ENCODE data around the gene VAMP1. TPM values are rescaled to one million over a fixed set of nuclear protein-coding genes. Genes with fewer than 3 reads are reported as not detected.

VAMP1 gene
- total and polyA plus RNA-seq, 12 donors: 1.4 to 10.2 (median 3.0) TPM

DNA sequence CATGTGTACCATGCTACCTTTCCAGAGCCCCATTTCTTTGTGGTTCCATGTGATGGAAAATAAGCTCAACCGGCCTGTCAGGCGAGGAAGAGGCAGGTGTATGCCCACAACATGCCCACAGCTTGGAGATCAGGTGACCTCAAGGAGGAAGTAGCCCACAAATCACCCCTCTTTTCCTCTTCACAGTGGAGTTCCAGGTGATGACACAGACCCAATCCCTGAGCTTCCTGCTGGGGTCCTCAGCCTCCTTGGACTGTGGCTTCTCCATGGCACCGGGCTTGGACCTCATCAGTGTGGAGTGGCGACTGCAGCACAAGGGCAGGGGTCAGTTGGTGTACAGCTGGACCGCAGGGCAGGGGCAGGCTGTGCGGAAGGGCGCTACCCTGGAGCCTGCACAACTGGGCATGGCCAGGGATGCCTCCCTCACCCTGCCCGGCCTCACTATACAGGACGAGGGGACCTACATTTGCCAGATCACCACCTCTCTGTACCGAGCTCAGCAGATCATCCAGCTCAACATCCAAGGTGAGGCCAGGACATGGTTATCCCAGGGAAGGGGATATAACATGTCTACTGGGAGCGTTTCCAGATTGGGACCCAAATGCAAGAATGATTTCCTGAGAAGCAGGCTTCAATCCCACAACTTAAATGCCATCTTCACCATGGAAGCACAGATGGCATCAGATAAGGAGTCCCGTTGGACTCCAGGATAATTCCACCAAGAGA is 13.1 kb downstream of the VAMP1 start:
- ATAC-seq (peak in 1 of 8 donors; percentile 7), DNase-seq (no peak)
- 90% methylated on average over 12 of the region's 12 CpGs for WGBS, 2 donors
- TF ChIP-seq, protein P1, sequence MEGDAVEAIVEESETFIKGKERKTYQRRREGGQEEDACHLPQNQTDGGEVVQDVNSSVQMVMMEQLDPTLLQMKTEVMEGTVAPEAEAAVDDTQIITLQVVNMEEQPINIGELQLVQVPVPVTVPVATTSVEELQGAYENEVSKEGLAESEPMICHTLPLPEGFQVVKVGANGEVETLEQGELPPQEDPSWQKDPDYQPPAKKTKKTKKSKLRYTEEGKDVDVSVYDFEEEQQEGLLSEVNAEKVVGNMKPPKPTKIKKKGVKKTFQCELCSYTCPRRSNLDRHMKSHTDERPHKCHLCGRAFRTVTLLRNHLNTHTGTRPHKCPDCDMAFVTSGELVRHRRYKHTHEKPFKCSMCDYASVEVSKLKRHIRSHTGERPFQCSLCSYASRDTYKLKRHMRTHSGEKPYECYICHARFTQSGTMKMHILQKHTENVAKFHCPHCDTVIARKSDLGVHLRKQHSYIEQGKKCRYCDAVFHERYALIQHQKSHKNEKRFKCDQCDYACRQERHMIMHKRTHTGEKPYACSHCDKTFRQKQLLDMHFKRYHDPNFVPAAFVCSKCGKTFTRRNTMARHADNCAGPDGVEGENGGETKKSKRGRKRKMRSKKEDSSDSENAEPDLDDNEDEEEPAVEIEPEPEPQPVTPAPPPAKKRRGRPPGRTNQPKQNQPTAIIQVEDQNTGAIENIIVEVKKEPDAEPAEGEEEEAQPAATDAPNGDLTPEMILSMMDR (IDR thresholded peaks at IDR 0.05): no peak
- Histone ChIP-seq H3K9me3 (no peaks in the 10 kb centered on the region), H3K36me3 (peaks cover 0 to 94% (median 54%) of the 10 kb centered on the region in 9 donors), H3K4me3 (no peak overlapping the region), H3K27me3 (no peaks in the 10 kb centered on the region), H3K27ac (no peak overlapping the region), H3K4me1 (peaks cover 4 to 46% (median 24%) of the 10 kb centered on the region in 9 donors)
- intact Hi-C loops (cut with DNase I): no loop called here

DNA sequence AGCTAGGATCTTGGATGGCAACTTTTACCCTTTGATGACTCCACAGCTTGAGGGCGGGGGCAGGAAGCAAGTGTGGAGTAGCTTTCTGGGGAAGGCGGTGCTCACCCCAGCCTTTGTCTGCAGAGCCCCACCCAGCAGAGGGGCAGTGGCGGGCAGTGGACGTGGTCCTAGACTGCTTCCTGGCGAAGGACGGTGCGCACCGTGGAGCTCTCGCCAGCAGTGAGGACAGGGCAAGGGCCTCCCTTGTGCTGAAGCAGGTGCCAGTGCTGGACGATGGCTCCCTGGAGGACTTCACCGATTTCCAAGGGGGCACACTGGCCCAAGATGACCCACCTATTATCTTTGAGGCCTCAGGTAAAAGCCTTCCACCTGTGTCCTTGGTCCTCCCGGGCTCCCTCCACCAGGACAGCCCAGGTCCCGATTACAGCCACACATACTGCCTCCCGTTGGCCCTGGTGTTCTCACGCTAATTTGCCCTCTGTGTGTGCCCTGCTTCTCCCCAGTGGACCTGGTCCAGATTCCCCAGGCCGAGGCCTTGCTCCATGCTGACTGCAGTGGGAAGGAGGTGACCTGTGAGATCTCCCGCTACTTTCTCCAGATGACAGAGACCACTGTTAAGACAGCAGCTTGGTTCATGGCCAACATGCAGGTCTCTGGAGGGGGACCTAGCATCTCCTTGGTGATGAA is 17.4 kb downstream of the VAMP1 start:
- intact Hi-C loops (cut with DNase I): loop anchor here in 1 of 10 donors (5.0 kb wide), 1 partner anchor 79 kb away; the partner anchor contains the start of gene GAPDH
- peak overlapping the region; percentile 92 to 100 (median 98) for H3K27ac ChIP-seq
- H3K27me3 ChIP-seq: no peaks in the 10 kb centered on the region
- ATAC-seq (peak; percentile 5 to 47 (median 34)), DNase-seq (peak; percentile 35 to 47)
- peaks cover 0 to 53% (median 27%) of the 10 kb centered on the region in 9 donors for H3K36me3 ChIP-seq
- WGBS, 2 donors: 50 to 54% methylated on average over 17 of the region's 17 CpGs
- H3K9me3 ChIP-seq: no peaks in the 10 kb centered on the region
- TF ChIP-seq, protein P1 (IDR thresholded peaks at IDR 0.05): no peak
- H3K4me3 ChIP-seq: peak overlapping the region in 9 of 10 donors; percentile 56 to 85 (median 66)
- peaks cover 4 to 31% (median 27%) of the 10 kb centered on the region in 9 donors for H3K4me1 ChIP-seq

DNA sequence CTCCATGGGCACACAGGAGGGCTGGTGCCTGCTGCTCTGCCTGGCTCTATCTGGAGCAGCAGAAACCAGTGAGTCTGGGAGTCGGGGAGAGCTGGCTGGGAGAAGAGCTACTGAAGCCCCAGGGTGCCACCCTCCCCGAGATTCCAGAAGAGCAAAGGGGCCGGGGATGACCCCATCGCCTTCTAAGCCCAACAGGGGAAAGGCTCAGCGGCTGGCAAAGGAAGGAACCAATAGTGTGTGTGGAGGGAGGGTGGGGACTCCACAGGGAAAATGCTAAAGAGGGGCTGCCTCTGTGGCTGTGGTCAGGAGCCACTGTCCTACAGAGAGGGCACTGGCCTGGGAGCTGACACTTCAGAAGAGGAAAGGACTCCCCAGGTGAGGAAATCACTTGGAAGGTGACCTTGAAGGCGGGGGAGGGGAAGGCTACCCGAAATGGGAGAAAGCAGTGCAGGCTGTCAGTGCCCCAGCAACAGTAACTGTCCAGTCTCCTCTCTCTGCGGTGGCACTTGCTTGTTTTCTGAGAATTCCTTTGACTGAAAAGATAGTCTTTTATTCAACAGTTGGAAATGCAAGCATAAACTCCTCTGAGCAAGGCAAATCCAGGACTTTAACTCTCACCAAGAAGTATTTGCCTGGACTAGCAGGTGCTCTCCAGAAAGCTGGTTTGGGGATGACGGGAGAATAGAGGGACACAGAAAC is 18.1 kb downstream of the VAMP1 start:
- TF ChIP-seq, protein P1 (IDR thresholded peaks at IDR 0.05): no peak
- Histone ChIP-seq H3K9me3 (no peaks in the 10 kb centered on the region), H3K27me3 (no peaks in the 10 kb centered on the region), H3K4me1 (peaks cover 4 to 31% (median 27%) of the 10 kb centered on the region in 9 donors), H3K27ac (peak overlapping the region; percentile 92 to 100 (median 98)), H3K36me3 (peaks cover 0 to 53% (median 20%) of the 10 kb centered on the region in 9 donors), H3K4me3 (peak overlapping the region; percentile 56 to 85 (median 68))
- DNase-seq (peak in 1 of 2 donors; percentile 58), ATAC-seq (peak; percentile 26 to 63 (median 41))
- intact Hi-C loops (cut with DNase I): loop anchor here in 1 of 10 donors (5.0 kb wide), 1 partner anchor 80 kb away; the partner anchor contains the start of gene GAPDH
- WGBS, 2 donors: 7 to 17% methylated on average over 9 of the region's 9 CpGs

Data from heart right ventricle (tissue), 16 donors.